ENCODE data around the gene RTEL1. TPM values are rescaled to one million over a fixed set of nuclear protein-coding genes. Genes with fewer than 3 reads are reported as not detected.
A peak's percentile ranks its signal among the peaks of the same experiment; 100 is the strongest.

RTEL1 gene
- total RNA-seq, 1 experiment from 2014 or later, result 39.2 TPM

DNA sequence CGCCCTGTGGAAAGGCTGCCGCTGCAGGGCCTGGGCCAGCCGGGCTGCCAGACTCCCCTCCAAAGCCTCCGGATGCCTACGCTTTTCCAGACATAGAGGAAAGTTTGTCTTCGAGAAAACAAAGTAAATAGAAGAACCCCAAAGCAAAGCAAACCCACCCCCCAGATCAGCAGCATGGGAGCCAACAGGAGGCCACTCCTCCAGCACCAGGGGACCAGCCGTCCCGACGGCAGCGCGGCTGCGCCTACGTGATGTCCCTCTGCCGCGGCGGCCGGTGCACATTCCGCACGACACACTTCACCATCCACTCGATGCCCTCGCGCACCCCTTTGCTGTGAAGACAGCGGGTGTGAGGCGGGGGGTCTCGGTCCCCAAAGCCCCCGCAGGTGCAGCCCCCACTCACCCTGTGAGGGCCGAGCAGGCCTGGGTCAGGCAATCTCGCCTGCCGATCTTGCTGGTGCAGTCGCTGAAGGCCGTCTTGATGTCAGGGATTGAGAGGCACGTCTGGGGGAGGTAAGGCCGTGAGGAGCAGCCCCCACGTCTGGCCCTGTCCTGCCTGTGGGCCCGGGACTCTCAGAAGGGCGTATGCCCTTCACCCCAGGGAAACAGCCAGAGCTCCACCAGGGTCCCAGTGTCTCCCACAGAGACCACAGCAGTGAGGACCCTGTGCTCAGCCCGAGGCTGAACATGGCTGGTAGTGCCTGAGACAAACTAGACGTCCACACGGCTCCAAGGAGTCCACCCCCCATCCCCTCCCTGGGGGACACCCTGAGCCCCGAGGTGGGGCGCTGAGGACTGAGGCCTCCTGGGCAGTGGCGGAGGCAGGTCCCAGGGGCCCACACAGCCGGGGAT is 42.3 kb downstream of the RTEL1 start:
- Mint-ChIP-seq H3K9me3 (ENCODE audit: unreplicated experiment) (no peaks in the 10 kb centered on the region), H3K27ac (ENCODE audit: low read depth, unreplicated experiment) (peak overlapping the region; percentile 75)

DNA sequence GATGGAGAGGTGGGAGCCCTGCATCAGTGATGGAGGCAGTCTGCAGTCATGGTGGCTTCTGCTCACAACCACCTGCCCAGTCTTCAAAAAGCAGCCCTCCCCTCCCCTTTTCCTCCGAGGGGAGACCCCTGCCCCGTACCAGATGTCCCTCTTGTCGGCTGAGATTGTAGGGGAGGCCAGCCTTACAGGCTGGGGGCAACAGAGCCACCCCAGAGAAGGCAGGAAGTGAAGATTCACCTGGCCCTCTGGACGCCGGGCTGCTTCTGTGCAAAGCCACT is 42.9 kb downstream of the RTEL1 start:
- Mint-ChIP-seq H3K27ac (ENCODE audit: low read depth, unreplicated experiment) (no peak overlapping the region), H3K9me3 (ENCODE audit: unreplicated experiment) (no peaks in the 10 kb centered on the region), H3K27me3 (ENCODE audit: insufficient read depth, unreplicated experiment) (no peaks in the 10 kb centered on the region), H3K4me1 (ENCODE audit: insufficient read depth, unreplicated experiment) (peaks cover 16% of the 10 kb centered on the region), H3K4me3 (ENCODE audit: unreplicated experiment) (no peak overlapping the region), H3K36me3 (ENCODE audit: insufficient read depth, unreplicated experiment) (peaks cover 52% of the 10 kb centered on the region)
- intact Hi-C loops (cut with micrococcal nuclease), result no loop called here
- POLR2A ChIA-PET, result interaction anchor here (1.0 to 2.0 kb wide), 2 partner anchors 40 to 280 kb away, joined by 5 to 13 read pairs; partner anchors contain the start of gene PRPF6
- TF ChIP-seq, protein P1, sequence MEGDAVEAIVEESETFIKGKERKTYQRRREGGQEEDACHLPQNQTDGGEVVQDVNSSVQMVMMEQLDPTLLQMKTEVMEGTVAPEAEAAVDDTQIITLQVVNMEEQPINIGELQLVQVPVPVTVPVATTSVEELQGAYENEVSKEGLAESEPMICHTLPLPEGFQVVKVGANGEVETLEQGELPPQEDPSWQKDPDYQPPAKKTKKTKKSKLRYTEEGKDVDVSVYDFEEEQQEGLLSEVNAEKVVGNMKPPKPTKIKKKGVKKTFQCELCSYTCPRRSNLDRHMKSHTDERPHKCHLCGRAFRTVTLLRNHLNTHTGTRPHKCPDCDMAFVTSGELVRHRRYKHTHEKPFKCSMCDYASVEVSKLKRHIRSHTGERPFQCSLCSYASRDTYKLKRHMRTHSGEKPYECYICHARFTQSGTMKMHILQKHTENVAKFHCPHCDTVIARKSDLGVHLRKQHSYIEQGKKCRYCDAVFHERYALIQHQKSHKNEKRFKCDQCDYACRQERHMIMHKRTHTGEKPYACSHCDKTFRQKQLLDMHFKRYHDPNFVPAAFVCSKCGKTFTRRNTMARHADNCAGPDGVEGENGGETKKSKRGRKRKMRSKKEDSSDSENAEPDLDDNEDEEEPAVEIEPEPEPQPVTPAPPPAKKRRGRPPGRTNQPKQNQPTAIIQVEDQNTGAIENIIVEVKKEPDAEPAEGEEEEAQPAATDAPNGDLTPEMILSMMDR (IDR thresholded peaks at IDR 0.05; ENCODE audit: unreplicated experiment), result no peak
- no peak for DNase-seq (ENCODE audit: unreplicated experiment)
- no TSS peak for BruUV-seq (replicated peaks)
- CTCF ChIA-PET, result no interaction called here

More for the DNA sequence above, 42.3 kb downstream of the RTEL1 start:
- H3K36me3 Mint-ChIP-seq (ENCODE audit: insufficient read depth, unreplicated experiment), result peaks cover 53% of the 10 kb centered on the region
- no peaks in the 10 kb centered on the region for H3K27me3 Mint-ChIP-seq (ENCODE audit: insufficient read depth, unreplicated experiment)
- no TSS peak for BruUV-seq (replicated peaks)
- DNase-seq (ENCODE audit: unreplicated experiment), result no peak
- intact Hi-C loops (cut with micrococcal nuclease), result no loop called here
- H3K4me3 Mint-ChIP-seq (ENCODE audit: unreplicated experiment), result no peak overlapping the region
- H3K4me1 Mint-ChIP-seq (ENCODE audit: insufficient read depth, unreplicated experiment), result peaks cover 17% of the 10 kb centered on the region
- TF ChIP-seq, protein P1 (IDR thresholded peaks at IDR 0.05; ENCODE audit: unreplicated experiment), result no peak
- POLR2A ChIA-PET, result interaction anchor here (1.0 to 5.4 kb wide), 6 partner anchors 7 to 280 kb away, joined by 3 to 79 read pairs (median 9); partner anchors contain the start of genes ARFRP1, PRPF6 and ZGPAT
- CTCF ChIA-PET, result no interaction called here

DNA sequence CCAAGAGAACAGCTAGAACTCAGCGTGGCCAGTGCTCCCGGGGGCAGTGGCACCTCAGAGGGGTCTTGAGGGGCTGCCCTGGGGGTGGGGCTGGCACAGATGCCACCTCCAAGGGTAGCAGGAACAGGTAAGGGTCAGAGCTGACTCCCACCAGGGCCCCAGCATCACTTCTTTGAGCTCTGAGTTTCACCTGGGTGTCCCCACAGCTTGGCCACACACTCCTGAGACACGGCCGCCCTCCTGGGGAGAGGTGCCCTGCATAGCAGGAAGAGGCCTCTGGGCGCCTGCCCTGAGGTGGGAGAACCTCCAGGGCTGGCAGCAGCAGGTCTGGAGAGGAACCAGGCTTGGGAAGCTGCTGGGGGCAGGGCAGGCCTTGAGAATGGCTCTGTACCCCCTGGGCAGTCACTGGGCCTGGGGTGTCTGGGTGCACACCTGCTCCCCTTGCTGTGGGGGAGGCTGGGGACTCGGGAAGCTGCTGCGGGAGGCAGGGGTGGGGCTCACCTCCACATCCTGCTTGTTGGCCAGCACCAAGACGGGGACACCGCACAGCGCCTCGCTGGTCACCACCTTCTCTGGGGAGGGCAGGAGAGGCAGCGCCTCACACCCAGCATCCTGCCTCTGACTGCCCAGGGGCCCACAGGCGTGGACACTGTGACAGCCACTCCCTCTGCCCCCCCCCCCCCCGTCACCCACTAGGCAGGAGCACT is 43.4 kb downstream of the RTEL1 start:
- no peak for DNase-seq (ENCODE audit: unreplicated experiment)
- intact Hi-C loops (cut with micrococcal nuclease), result no loop called here
- TF ChIP-seq, protein P1 (IDR thresholded peaks at IDR 0.05; ENCODE audit: unreplicated experiment), result no peak
- H3K36me3 Mint-ChIP-seq (ENCODE audit: insufficient read depth, unreplicated experiment), result peaks cover 50% of the 10 kb centered on the region
- CTCF ChIA-PET, result no interaction called here
- H3K4me3 Mint-ChIP-seq (ENCODE audit: unreplicated experiment), result no peak overlapping the region
- POLR2A ChIA-PET, result interaction anchor here (0.6 to 2.0 kb wide), 3 partner anchors 17 to 279 kb away, joined by 3 to 13 read pairs (median 5); partner anchors contain the start of gene PRPF6
- no peaks in the 10 kb centered on the region for H3K27me3 Mint-ChIP-seq (ENCODE audit: insufficient read depth, unreplicated experiment)
- peaks cover 12% of the 10 kb centered on the region for H3K4me1 Mint-ChIP-seq (ENCODE audit: insufficient read depth, unreplicated experiment)
- H3K9me3 Mint-ChIP-seq (ENCODE audit: unreplicated experiment), result no peaks in the 10 kb centered on the region
- no peak overlapping the region for H3K27ac Mint-ChIP-seq (ENCODE audit: low read depth, unreplicated experiment)
- no TSS peak for BruUV-seq (replicated peaks)

DNA sequence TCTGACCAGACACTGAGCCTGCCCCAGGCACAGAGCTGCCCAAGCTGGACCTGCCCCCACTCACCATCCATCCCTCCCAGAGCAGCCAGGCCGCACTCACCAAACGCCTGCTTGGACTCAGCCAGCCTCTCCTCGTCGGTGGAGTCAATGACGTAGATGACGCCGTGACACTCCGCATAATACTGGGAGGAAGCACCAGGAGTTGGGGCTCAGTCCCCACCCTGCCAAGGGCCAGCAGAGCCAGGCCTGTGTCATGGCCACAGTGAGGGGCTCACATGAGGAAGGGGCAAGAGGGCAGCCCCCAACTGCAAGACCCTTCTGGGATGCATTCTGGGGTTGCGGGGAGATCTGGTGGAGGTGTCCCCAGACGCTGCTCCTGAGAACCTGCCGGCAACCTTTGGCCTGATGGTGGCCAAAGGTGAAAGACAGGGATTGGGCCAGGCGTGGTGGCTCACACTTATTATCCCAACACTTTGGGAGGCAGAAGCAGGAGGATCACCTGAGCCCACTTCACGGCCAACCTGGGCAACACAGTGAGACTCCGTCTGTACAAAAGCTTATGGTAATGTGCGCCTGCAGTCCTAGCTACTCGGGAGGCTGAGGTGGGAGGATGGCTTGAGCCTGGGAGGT is 44.0 kb downstream of the RTEL1 start:
- Mint-ChIP-seq H3K4me1 (ENCODE audit: insufficient read depth, unreplicated experiment) (peaks cover 12% of the 10 kb centered on the region), H3K9me3 (ENCODE audit: unreplicated experiment) (no peaks in the 10 kb centered on the region), H3K27ac (ENCODE audit: low read depth, unreplicated experiment) (no peak overlapping the region), H3K36me3 (ENCODE audit: insufficient read depth, unreplicated experiment) (peaks cover 49% of the 10 kb centered on the region), H3K27me3 (ENCODE audit: insufficient read depth, unreplicated experiment) (no peaks in the 10 kb centered on the region), H3K4me3 (ENCODE audit: unreplicated experiment) (no peak overlapping the region)
- POLR2A ChIA-PET, result interaction anchor here (0.5 to 2.0 kb wide), 4 partner anchors 17 to 44 kb away, joined by 3 to 13 read pairs (median 4); partner anchors contain the start of gene RTEL1
- CTCF ChIA-PET, result interaction anchor here (1.1 kb wide), 1 partner anchor 252 kb away, joined by 3 read pairs; no protein-coding TSS in a partner anchor
- TF ChIP-seq, protein P1 (IDR thresholded peaks at IDR 0.05; ENCODE audit: unreplicated experiment), result no peak
- DNase-seq (ENCODE audit: unreplicated experiment), result no peak
- no TSS peak for BruUV-seq (replicated peaks)
- intact Hi-C loops (cut with micrococcal nuclease), result no loop called here

Data from MCF 10A (cell line).